Cardiac fibroblast (primary cell): Measurements from ENCODE around the gene ZFYVE19.
A peak's percentile ranks its signal among the peaks of the same experiment; 100 is the strongest.

Experiments
- DNase-seq, 2 donors: peaks; one replicate each; pipeline versions ENCODE4 v3.0.0 to v3.0.0-alpha.2; 2010; ENCODE audit warnings: low read depth in 2 of 2
- H3K4me3 ChIP-seq, 2 donors: replicated peaks in 1 of 2; 1 replicate in 1 of 2; 2 replicates in 1 of 2; pipeline ENCODE4 v1.5.1; 2011; ENCODE audit warnings: low read depth in 2 of 2, low read length in 2 of 2, mild to moderate bottlenecking in 2 of 2, moderate library complexity in 1 of 2
- CTCF ChIP-seq: IDR thresholded peaks from one replicate; pipeline ENCODE4 v1.5.1; 2011; ENCODE audit warnings: low read depth, mild to moderate bottlenecking, low read length, inconsistent platforms

Gene ZFYVE19

GRCh38 chr15:40845511-40846284 is 38.8 kb downstream of the ZFYVE19 start:
- DNase-seq, result no peak
- no peak overlapping the region for H3K4me3 ChIP-seq
- TF ChIP-seq CTCF, result no peak

DNA sequence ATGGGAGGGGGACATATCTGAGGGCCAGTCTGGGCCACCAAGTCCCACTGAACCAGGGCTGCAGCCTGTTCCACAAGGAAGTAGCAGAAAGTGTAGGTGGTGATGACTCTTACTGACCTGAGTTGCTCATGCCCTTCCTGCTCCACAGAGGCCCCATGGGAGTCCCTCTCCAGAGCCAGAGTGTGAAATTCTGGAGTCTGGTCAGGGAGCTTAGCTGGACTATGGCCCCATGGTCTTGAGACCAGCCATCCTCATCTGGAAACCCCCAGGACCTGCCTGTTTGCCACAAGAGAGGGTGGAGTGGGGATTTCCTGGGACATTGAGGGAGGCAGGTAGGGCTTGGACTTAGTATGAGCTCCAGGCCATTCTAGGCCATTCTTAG is 39.9 kb downstream of the ZFYVE19 start:
- TF ChIP-seq CTCF, result no peak
- no peak for DNase-seq
- no peak overlapping the region for H3K4me3 ChIP-seq

- H3K4me3 ChIP-seq, result no peak overlapping the region
- peak; percentile 26 to 50 for DNase-seq
These were observed 40.5 kb downstream of the ZFYVE19 start for GRCh38 chr15:40847223-40847961.

DNA sequence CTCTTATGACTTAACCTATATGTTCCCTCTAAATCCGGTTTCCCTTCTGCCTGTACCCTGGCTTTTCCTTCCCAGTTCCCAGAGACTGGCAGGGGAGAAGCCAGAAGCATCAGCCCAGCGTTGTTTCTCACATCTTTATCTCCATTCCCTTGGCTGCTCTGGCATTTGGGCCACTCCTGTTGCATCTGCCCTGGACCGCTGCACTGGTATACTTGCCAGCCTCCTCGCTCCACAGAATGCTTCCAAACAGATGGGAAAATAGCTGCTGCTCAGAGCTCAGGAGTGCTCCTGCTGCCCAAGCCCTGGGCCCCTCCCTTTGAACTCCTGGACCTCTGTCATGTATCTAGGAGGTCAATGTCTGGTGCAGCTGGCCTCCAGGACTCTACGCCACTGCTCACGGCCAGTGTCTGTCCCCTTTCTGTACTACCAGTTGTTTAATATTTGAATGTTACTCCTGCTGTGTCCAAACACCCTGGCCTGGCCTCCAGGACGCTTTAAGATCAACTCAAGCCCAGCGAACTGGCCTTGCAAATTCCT is 43.8 kb downstream of the ZFYVE19 start:
- TF ChIP-seq CTCF, result no peak
- no peak overlapping the region for H3K4me3 ChIP-seq
- DNase-seq, result no peak

More at GRCh38 chr15:40847223-40847961, 40.5 kb downstream of the ZFYVE19 start:
- no peak for TF ChIP-seq CTCF

GRCh38 chr15:40852529-40852928 is 45.6 kb downstream of the ZFYVE19 start:
- no peak overlapping the region for H3K4me3 ChIP-seq
- DNase-seq, result no peak
- TF ChIP-seq CTCF, result no peak

- no peak overlapping the region for H3K4me3 ChIP-seq
- TF ChIP-seq CTCF, result no peak
- no peak for DNase-seq
These were observed 46.5 kb downstream of the ZFYVE19 start for GRCh38 chr15:40853241-40853890.
